OCI-LY7 (cell line): ENCODE measurements around the gene METAP2. TPM values are rescaled to one million over a fixed set of nuclear protein-coding genes. Genes with fewer than 3 reads are reported as not detected.

Experiments used
- BruUV-seq: library from RNA; stranded (reverse); fragments of 400-500 nt; replicated peaks from 2 replicates; lab custom pipeline; 2021; lab: Mats Ljungman, UMichigan
- CTCF ChIA-PET: fragments of 300-600 bp; sonication (Branson Sonifier 250); formaldehyde crosslinking; loops from one replicate; lab custom pipeline; 2022; ENCODE audit warnings: antibody characterized with exemption; ENCODE audit not compliant: unreplicated experiment; lab: Charles Lee
- POLR2A ChIA-PET: fragments of 300-600 bp; sonication (Branson Sonifier 250); formaldehyde crosslinking; loops from one replicate; lab custom pipeline; 2022; ENCODE audit warnings: antibody characterized with exemption; lab: Charles Lee
- DNase-seq: peaks from one replicate; pipeline ENCODE4 v3.0.0-alpha.2; 2015; ENCODE audit warnings: low spot score
- H2AFZ ChIP-seq: fragments of 200-600 bp; sonication (generic), shearing (Covaris generic); 2 replicates; pipeline ENCODE4 v1.6.1; 2014; ENCODE audit warnings: mild to moderate bottlenecking, antibody characterized with exemption, low read length, moderate library complexity
- H3K27ac ChIP-seq: fragments of 200-600 bp; sonication (generic); 2 replicates; pipeline ENCODE4 v1.5.1; 2014; ENCODE audit warnings: mixed run types, low read depth, mild to moderate bottlenecking, moderate library complexity, low read length, inconsistent platforms; ENCODE audit not compliant: poor library complexity, severe bottlenecking
- H3K36me3 ChIP-seq: fragments of 200-600 bp; sonication (generic); 2 replicates; pipeline ENCODE4 v1.6.1; 2014; ENCODE audit warnings: mild to moderate bottlenecking, antibody characterized with exemption, low read length, moderate library complexity, mixed read lengths; ENCODE audit not compliant: insufficient read depth
- H3K4me1 ChIP-seq: fragments of 200-600 bp; sonication (generic); 2 replicates; pipeline ENCODE4 v1.5.1; 2014; ENCODE audit warnings: mild to moderate bottlenecking, low read length; ENCODE audit not compliant: insufficient read depth, poor library complexity, severe bottlenecking
- H3K4me2 ChIP-seq: fragments of 200-600 bp; sonication (generic); 2 replicates; pipeline ENCODE4 v1.6.1; 2014; ENCODE audit warnings: mild to moderate bottlenecking, low read length
- H3K4me3 ChIP-seq: fragments of 200-600 bp; sonication (generic); 2 replicates; pipeline ENCODE4 v1.5.1; 2014; ENCODE audit warnings: mild to moderate bottlenecking, low read depth, low read length; ENCODE audit not compliant: poor library complexity, severe bottlenecking
- H3K79me2 ChIP-seq: fragments of 200-600 bp; sonication (generic); 2 replicates; pipeline ENCODE4 v1.6.1; 2016; ENCODE audit warnings: low read depth, mild to moderate bottlenecking, low read length, moderate library complexity, mixed read lengths; ENCODE audit not compliant: insufficient read depth
- H3K9me2 ChIP-seq: fragments of 200-600 bp; sonication (generic); 2 replicates; pipeline ENCODE4 v1.6.1; 2016; ENCODE audit warnings: mild to moderate bottlenecking, low read length, mixed read lengths; ENCODE audit not compliant: insufficient read depth
- H3K9me3 ChIP-seq: fragments of 200-600 bp; sonication (generic); 2 replicates; pipeline ENCODE4 v1.6.1; 2014; ENCODE audit warnings: mild to moderate bottlenecking, mixed run types, low read length, mixed read lengths
- H4K20me1 ChIP-seq: fragments of 200-600 bp; sonication (generic); 2 replicates; pipeline ENCODE4 v1.6.1; 2014; ENCODE audit warnings: mild to moderate bottlenecking, antibody characterized with exemption, low read length, moderate library complexity, mixed read lengths; ENCODE audit not compliant: insufficient read depth
- EZH2phosphoT487 ChIP-seq: fragments of 200-600 bp; sonication (generic); IDR thresholded peaks from 2 replicates; pipeline ENCODE4 v1.6.1; 2018; ENCODE audit warnings: low read depth, borderline replicate concordance, mild to moderate bottlenecking, mixed run types, antibody characterized with exemption, low read length, moderate library complexity, mixed read lengths
- intact Hi-C: fragments of 100-400 bp; cut with micrococcal nuclease; formaldehyde crosslinking; loops from one replicate; pipeline ENCODE4 v1.10.0; 2022; ENCODE audit not compliant: unreplicated experiment
- total RNA-seq, 2 experiments: library from RNA; depleted of rRNA in 1 of 2; stranded (reverse); fragments of >200 nt in 1 of 2; shearing (Covaris generic) in 1 of 2; gene quantifications; 2 replicates each; pipeline ENCODE4 v1.2.3, GENCODE V29; 2014 to 2022
- TF ChIP-seq, protein P1 (sequence below): fragments of 200-600 bp; sonication (generic); conservative IDR thresholded peaks from 2 replicates; pipeline ENCODE4 v1.5.1; 2014; ENCODE audit warnings: mild to moderate bottlenecking, antibody characterized with exemption, low read length, moderate library complexity, mixed read lengths

METAP2 gene
- total RNA-seq, 2 experiments from 2014 or later = 90.3 to 177 TPM

DNA sequence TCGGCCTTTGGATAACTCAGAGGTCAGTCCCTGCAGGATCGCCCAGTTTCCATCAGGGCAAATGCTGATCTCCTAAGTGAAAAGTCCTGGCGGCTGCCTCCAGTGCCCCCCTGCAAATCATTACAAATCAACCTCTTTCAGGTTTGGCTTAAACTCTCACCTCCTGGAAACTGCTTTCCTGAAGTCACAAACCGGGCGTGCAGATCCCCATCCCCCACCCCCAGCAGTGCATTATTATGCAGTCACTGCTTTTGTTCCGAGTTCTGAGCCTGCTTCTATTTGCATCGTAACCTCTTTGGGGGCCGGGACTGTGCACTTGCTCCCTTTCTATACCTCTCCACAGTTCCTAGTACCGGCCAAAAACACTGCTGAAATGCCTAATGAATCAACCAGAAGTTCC, 77.4 kb downstream of the METAP2 start, which contains the start of gene USP44:
USP44 (minus strand) TSS at position 172 of the 400 bp plus-strand sequence. CDS start 17,220 bp downstream, outside the sequence.
- no TSS peak for BruUV-seq
- POLR2A ChIA-PET = interaction anchor here (0.6 to 1.3 kb wide), 4 partner anchors 10 to 21 kb away, joined by 3 to 6 read pairs (median 5); no protein-coding TSS in a partner anchor
- intact Hi-C loops = no loop called here

DNA sequence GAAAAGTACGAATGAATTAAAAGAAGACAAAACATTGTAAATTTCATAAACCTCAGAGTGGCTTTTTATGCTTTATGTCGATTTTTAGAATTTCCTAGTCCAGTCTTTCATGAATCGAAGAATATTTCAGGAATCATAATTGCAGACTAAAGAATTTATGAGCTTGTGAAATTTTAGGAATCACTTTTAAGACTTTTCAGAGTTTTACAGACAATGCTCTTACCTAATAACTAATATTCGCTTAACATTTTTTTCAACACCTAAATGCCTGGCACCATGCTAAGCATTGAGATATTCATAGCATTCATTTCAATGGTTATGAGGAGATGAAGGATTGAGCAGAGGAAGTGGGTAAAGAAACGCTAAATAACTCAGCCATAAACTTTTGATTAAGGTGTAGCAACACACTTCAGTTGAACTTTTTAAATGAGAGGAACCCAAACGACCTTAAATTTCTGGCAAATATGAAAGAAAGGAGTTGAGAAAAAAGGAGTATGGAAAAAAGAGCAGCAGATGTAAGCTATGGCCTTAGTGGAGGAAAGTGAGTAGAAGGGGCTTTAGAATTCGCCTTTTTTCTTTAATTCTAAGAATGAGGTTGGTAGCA, 78.1 kb downstream of the METAP2 start:
- Histone ChIP-seq H3K9me3 (peaks cover 9% of the 10 kb centered on the region), H3K4me1 (peaks cover 27% of the 10 kb centered on the region), H3K79me2 (0 out of 2 replicates have a peak, but pooled peaks cover 4% of the 10 kb centered on the region), H2AFZ (peak overlapping the region; percentile 72), H3K9me2 (no peaks in the 10 kb centered on the region), H3K36me3 (no peaks in the 10 kb centered on the region), H3K27ac (no peak overlapping the region), H3K4me2 (peak overlapping the region; percentile 34), H4K20me1 (no peaks in the 10 kb centered on the region), H3K4me3 (no peak overlapping the region)
- POLR2A ChIA-PET = interaction anchor here (0.6 kb wide), 2 partner anchors 15 to 209 kb away, joined by 3 to 7 read pairs; no protein-coding TSS in a partner anchor
- no TSS peak for BruUV-seq
- intact Hi-C loops = no loop called here
- no peak for TF ChIP-seq EZH2phosphoT487
- TF ChIP-seq, protein P1, sequence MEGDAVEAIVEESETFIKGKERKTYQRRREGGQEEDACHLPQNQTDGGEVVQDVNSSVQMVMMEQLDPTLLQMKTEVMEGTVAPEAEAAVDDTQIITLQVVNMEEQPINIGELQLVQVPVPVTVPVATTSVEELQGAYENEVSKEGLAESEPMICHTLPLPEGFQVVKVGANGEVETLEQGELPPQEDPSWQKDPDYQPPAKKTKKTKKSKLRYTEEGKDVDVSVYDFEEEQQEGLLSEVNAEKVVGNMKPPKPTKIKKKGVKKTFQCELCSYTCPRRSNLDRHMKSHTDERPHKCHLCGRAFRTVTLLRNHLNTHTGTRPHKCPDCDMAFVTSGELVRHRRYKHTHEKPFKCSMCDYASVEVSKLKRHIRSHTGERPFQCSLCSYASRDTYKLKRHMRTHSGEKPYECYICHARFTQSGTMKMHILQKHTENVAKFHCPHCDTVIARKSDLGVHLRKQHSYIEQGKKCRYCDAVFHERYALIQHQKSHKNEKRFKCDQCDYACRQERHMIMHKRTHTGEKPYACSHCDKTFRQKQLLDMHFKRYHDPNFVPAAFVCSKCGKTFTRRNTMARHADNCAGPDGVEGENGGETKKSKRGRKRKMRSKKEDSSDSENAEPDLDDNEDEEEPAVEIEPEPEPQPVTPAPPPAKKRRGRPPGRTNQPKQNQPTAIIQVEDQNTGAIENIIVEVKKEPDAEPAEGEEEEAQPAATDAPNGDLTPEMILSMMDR = no peak
- no peak for DNase-seq
- CTCF ChIA-PET = no interaction called here

More for the DNA sequence above, 77.4 kb downstream of the METAP2 start, which contains the start of gene USP44:
- DNase-seq = no peak
- peaks cover 34% of the 10 kb centered on the region for H3K4me1 ChIP-seq
- H2AFZ ChIP-seq = peak within 1 kb of the TSS; percentile 72
- TF ChIP-seq, protein P1 = no peak
- TF ChIP-seq EZH2phosphoT487 = no peak
- H4K20me1 ChIP-seq = no peaks in the 10 kb centered on the region
- H3K27ac ChIP-seq = no peak within 1 kb of the TSS
- no peaks in the 10 kb centered on the region for H3K36me3 ChIP-seq
- no peaks in the 10 kb centered on the region for H3K9me2 ChIP-seq
- H3K4me2 ChIP-seq = peak within 1 kb of the TSS; percentile 34
- H3K4me3 ChIP-seq = peak within 1 kb of the TSS; percentile 3
- peaks cover 9% of the 10 kb centered on the region for H3K9me3 ChIP-seq
- H3K79me2 ChIP-seq = 0 out of 2 replicates have a peak, but pooled peaks cover 9% of the 10 kb centered on the region
- CTCF ChIA-PET = no interaction called here
